HT1080 (cell line): ENCODE data around the gene INF2. TPM values are rescaled to one million over a fixed set of nuclear protein-coding genes. Genes with fewer than 3 reads are reported as not detected.
"Not testable (repeated sequence)": the region's sequence is repeated elsewhere in the genome, so short reads cannot be mapped to it uniquely, and the experiment has no call there.

Source experiments
- DNase-seq: peaks from one replicate; pipeline ENCODE4 v3.0.0-alpha.2; 2015; ENCODE audit warnings: low read depth
- total RNA-seq: library from RNA; depleted of rRNA; stranded (reverse); fragments of >200 nt; shearing (Covaris generic); gene quantifications from 2 replicates; pipeline ENCODE4 v1.2.3, GENCODE V29; 2014

Gene INF2
- total RNA-seq, 1 experiment from 2014 or later: 80.0 TPM

GRCh38 chr14:104717646-104718045, 28.2 kb downstream of the INF2 start:
- DNase-seq: no peak

- no peak for DNase-seq
These were observed 28.7 kb downstream of the INF2 start for GRCh38 chr14:104718147-104718546.

- no peak for DNase-seq
These were observed 29.5 kb downstream of the INF2 start for GRCh38 chr14:104718871-104719270.

GRCh38 chr14:104719343-104719742, 29.9 kb downstream of the INF2 start:
- DNase-seq: no peak

GRCh38 chr14:104721505-104722431, 32.4 kb downstream of the INF2 start:
- no peak for DNase-seq

GRCh38 chr14:104722938-104723650, 33.7 kb downstream of the INF2 start:
- no peak for DNase-seq

- DNase-seq: no peak
These were observed 34.4 kb downstream of the INF2 start, which contains the start of gene ADSS1 for GRCh38 chr14:104723651-104724406. TSS of gene ADSS1 (plus strand) at chr14:104724229. CDS start at chr14:104724271, 42 bp downstream.

GRCh38 chr14:104724407-104724980, 35.1 kb downstream of the INF2 start:
- DNase-seq: no peak

- DNase-seq: no peak
These were observed 35.8 kb downstream of the INF2 start for GRCh38 chr14:104724981-104725771.

- DNase-seq: no peak
These were observed 36.5 kb downstream of the INF2 start for GRCh38 chr14:104725772-104726548.

GRCh38 chr14:104726600-104727451, 37.4 kb downstream of the INF2 start:
- DNase-seq: no peak

- no peak for DNase-seq
These were observed 39.2 kb downstream of the INF2 start for GRCh38 chr14:104728631-104729030.

GRCh38 chr14:104729176-104729834, 39.9 kb downstream of the INF2 start:
- not testable (repeated sequence) for DNase-seq

GRCh38 chr14:104729835-104730181, 40.4 kb downstream of the INF2 start:
- DNase-seq: no peak

GRCh38 chr14:104730487-104730886, 41.1 kb downstream of the INF2 start:
- DNase-seq: no peak

GRCh38 chr14:104731320-104732294, 42.2 kb downstream of the INF2 start:
- no peak for DNase-seq

- no peak for DNase-seq
These were observed 43.0 kb downstream of the INF2 start for GRCh38 chr14:104732355-104732804.
